Epithelial cell of esophagus (primary cell): ENCODE data around the gene LCP2.

Source experiments
- DNase-seq: peaks from one replicate; pipeline ENCODE4 v3.0.0; 2010; ENCODE audit warnings: low read depth
- H3K4me3 ChIP-seq: 2 replicates; pipeline ENCODE4 v1.5.1; 2011; ENCODE audit warnings: mild to moderate bottlenecking, low read length, control low read depth
- CTCF ChIP-seq: IDR thresholded peaks from 2 replicates; pipeline ENCODE4 v1.5.1; 2011; ENCODE audit warnings: low read depth, mild to moderate bottlenecking, low read length, control low read depth, inconsistent platforms; ENCODE audit not compliant: insufficient read depth; ENCODE audit errors: missing control alignments

Gene LCP2

GRCh38 chr5:170297589-170298462 lies at the start of gene LCP2:
Gene LCP2, minus strand, starts transcription at chr5:170297777. Its CDS starts 166 bp downstream, at chr5:170297611.
- TF ChIP-seq CTCF = no peak
- DNase-seq = no peak
- no peak within 1 kb of the TSS for H3K4me3 ChIP-seq

- TF ChIP-seq CTCF = no peak
- H3K4me3 ChIP-seq = no peak overlapping the region
- DNase-seq = no peak
Observed at GRCh38 chr5:170347022-170347567, 49.5 kb upstream of the LCP2 start.

GRCh38 chr5:170345971-170346370 lies 48.4 kb upstream of the LCP2 start:
- TF ChIP-seq CTCF = no peak
- DNase-seq = no peak
- no peak overlapping the region for H3K4me3 ChIP-seq

- no peak overlapping the region for H3K4me3 ChIP-seq
- no peak for TF ChIP-seq CTCF
- no peak for DNase-seq
Observed at GRCh38 chr5:170343177-170343576, 45.6 kb upstream of the LCP2 start.

GRCh38 chr5:170342153-170342725 lies 44.7 kb upstream of the LCP2 start:
- no peak overlapping the region for H3K4me3 ChIP-seq
- no peak for DNase-seq
- TF ChIP-seq CTCF = no peak

GRCh38 chr5:170341545-170341944 lies 44.0 kb upstream of the LCP2 start:
- DNase-seq = no peak
- H3K4me3 ChIP-seq = no peak overlapping the region
- TF ChIP-seq CTCF = no peak
